WTC11 (cell line): Measurements from ENCODE around the gene OSBP2. TPM values are rescaled to one million over a fixed set of nuclear protein-coding genes. Genes with fewer than 3 reads are reported as not detected.
A peak's percentile ranks its signal among the peaks of the same experiment; 100 is the strongest.

Experiments
- ATAC-seq: fragments of 200-7000 bp; cut with Tn5 transposase; 2 replicates; pipeline ENCODE4 v1.10.0; 2021; ENCODE audit warnings: mild to moderate bottlenecking, moderate library complexity
- CTCF ChIA-PET: fragments of 300-600 bp; sonication (Branson Sonifier 250); formaldehyde crosslinking; loops from one replicate; lab custom pipeline; 2021; ENCODE audit warnings: antibody characterized with exemption; lab: Charles Lee
- POLR2A ChIA-PET: fragments of 350-600 bp; sonication (Branson Sonifier 250); formaldehyde crosslinking; loops from one replicate; lab custom pipeline; 2021; ENCODE audit warnings: antibody characterized with exemption; lab: Charles Lee
- DNase-seq: peaks from one replicate; pipeline ENCODE4 v3.0.0; 2021; ENCODE audit warnings: low spot score
- H3K27ac Mint-ChIP-seq: 2 replicates; pipeline ENCODE4 v1.8.0; 2021; ENCODE audit warnings: mixed read lengths
- H3K27me3 Mint-ChIP-seq: 2 replicates; pipeline ENCODE4 v1.8.0; 2021; ENCODE audit warnings: low read depth, mild to moderate bottlenecking, moderate library complexity, mixed read lengths
- H3K36me3 Mint-ChIP-seq: 2 replicates; pipeline ENCODE4 v1.8.0; 2021; ENCODE audit warnings: mixed read lengths
- H3K4me1 Mint-ChIP-seq: 2 replicates; pipeline ENCODE4 v1.8.0; 2022; ENCODE audit warnings: mixed read lengths
- H3K4me3 Mint-ChIP-seq: 2 replicates; pipeline ENCODE4 v1.8.0; 2021; ENCODE audit warnings: mild to moderate bottlenecking, moderate library complexity, mixed read lengths
- H3K9me3 Mint-ChIP-seq: 2 replicates; pipeline ENCODE4 v1.8.0; 2021; ENCODE audit warnings: mixed read lengths
- ATF2 ChIP-seq: sonication (generic); formaldehyde crosslinking; IDR thresholded peaks from 2 replicates; pipeline ENCODE4 v1.8.1; 2022; ENCODE audit warnings: low read depth, missing genetic modification reagents, borderline replicate concordance
- ATF3 ChIP-seq: sonication (generic); formaldehyde crosslinking; conservative IDR thresholded peaks from 2 replicates; pipeline ENCODE4 v1.8.1; 2022; ENCODE audit warnings: mild to moderate bottlenecking, missing genetic modification reagents
- ATF6 ChIP-seq: sonication (generic); formaldehyde crosslinking; IDR thresholded peaks from 2 replicates; pipeline ENCODE4 v1.8.1; 2023; ENCODE audit warnings: mild to moderate bottlenecking, missing genetic modification reagents
- CTCF ChIP-seq: fragments of 200-600 bp; IDR thresholded peaks from 2 replicates; pipeline ENCODE4 v1.8.0; 2022; ENCODE audit warnings: antibody characterized with exemption
- E2F5 ChIP-seq: sonication (generic); formaldehyde crosslinking; IDR thresholded peaks from 2 replicates; pipeline ENCODE4 v1.8.1; 2022; ENCODE audit warnings: mild to moderate bottlenecking, moderate library complexity, missing genetic modification reagents
- ELF4 ChIP-seq: sonication (generic); formaldehyde crosslinking; IDR thresholded peaks from 2 replicates; pipeline ENCODE4 v1.8.1; 2022; ENCODE audit warnings: low read depth, mild to moderate bottlenecking, moderate library complexity, missing genetic modification reagents
- ETV6 ChIP-seq: sonication (generic); formaldehyde crosslinking; IDR thresholded peaks from 2 replicates; pipeline ENCODE4 v1.8.1; 2022; ENCODE audit warnings: mild to moderate bottlenecking, missing genetic modification reagents
- GABPB1 ChIP-seq: sonication (generic); formaldehyde crosslinking; IDR thresholded peaks from 2 replicates; pipeline ENCODE4 v1.8.1; 2023; ENCODE audit warnings: mild to moderate bottlenecking, missing genetic modification reagents
- NFATC4 ChIP-seq: fragments of 250-450 bp; sonication (Bioruptor Pico); IDR thresholded peaks from 2 replicates; pipeline ENCODE4 v1.9.0; 2021; ENCODE audit warnings: mild to moderate bottlenecking
- NFYB ChIP-seq: sonication (generic); formaldehyde crosslinking; conservative IDR thresholded peaks from 2 replicates; pipeline ENCODE4 v1.8.0; 2022; ENCODE audit warnings: low read depth, missing genetic modification reagents
- NR2C2 ChIP-seq: sonication (generic); formaldehyde crosslinking; IDR thresholded peaks from 2 replicates; pipeline ENCODE4 v1.8.0; 2022; ENCODE audit warnings: mild to moderate bottlenecking, missing genetic modification reagents
- SMAD3 ChIP-seq: sonication (generic); formaldehyde crosslinking; IDR thresholded peaks from 2 replicates; pipeline ENCODE4 v1.8.0; 2022; ENCODE audit warnings: missing genetic modification reagents, mild to moderate bottlenecking, borderline replicate concordance
- USF1 ChIP-seq: sonication (generic); formaldehyde crosslinking; IDR thresholded peaks from 2 replicates; pipeline ENCODE4 v1.8.0; 2022; ENCODE audit warnings: mild to moderate bottlenecking, missing genetic modification reagents
- USF2 ChIP-seq: sonication (generic); formaldehyde crosslinking; IDR thresholded peaks from 2 replicates; pipeline ENCODE4 v1.8.1; 2023; ENCODE audit warnings: mild to moderate bottlenecking, missing genetic modification reagents, moderate library complexity
- ZMAT4 ChIP-seq: fragments of 250-450 bp; sonication (Bioruptor Pico); IDR thresholded peaks from 2 replicates; pipeline ENCODE4 v1.9.0; 2021; ENCODE audit warnings: mild to moderate bottlenecking
- ZNF121 ChIP-seq: sonication (generic); formaldehyde crosslinking; IDR thresholded peaks from 2 replicates; pipeline ENCODE4 v1.8.0; 2023; ENCODE audit warnings: missing genetic modification reagents
- ZNF281 ChIP-seq: sonication (generic); formaldehyde crosslinking; IDR thresholded peaks from 2 replicates; pipeline ENCODE4 v1.8.0; 2023; ENCODE audit warnings: mild to moderate bottlenecking, missing genetic modification reagents
- ZNF396 ChIP-seq: fragments of 250-450 bp; sonication (Bioruptor Pico); IDR thresholded peaks from 2 replicates; pipeline ENCODE4 v1.8.0; 2021; ENCODE audit warnings: mild to moderate bottlenecking, moderate library complexity, borderline replicate concordance
- total RNA-seq: library from RNA; stranded (reverse); gene quantifications from 3 replicates; pipeline ENCODE4 v1.2.3, GENCODE V29; 2021

The OSBP2 gene
- total RNA-seq, 1 experiment from 2014 or later = 4.1 TPM

GRCh38 chr22:30754971-30755758 is 60.5 kb downstream of the OSBP2 start:
- Mint-ChIP-seq H3K9me3 (peaks cover 10% of the 10 kb centered on the region), H3K27me3 (no peaks in the 10 kb centered on the region), H3K4me3 (no peak overlapping the region), H3K27ac (no peak overlapping the region), H3K36me3 (peaks cover 13% of the 10 kb centered on the region), H3K4me1 (peaks cover 11% of the 10 kb centered on the region)
- TF ChIP-seq ZNF396 (no peak), ZMAT4 (no peak), ZNF281 (CRISPR knock-in tag) (no peak), ATF3 (CRISPR knock-in tag) (no peak), NR2C2 (CRISPR knock-in tag) (no peak), NFATC4 (CRISPR knock-in tag) (no peak), CTCF (peak; percentile 32; the same call in 1 of the 2 replicates), SMAD3 (CRISPR knock-in tag) (no peak), NFYB (CRISPR knock-in tag) (peak; percentile 30; the same call in 1 of the 2 replicates), USF1 (CRISPR knock-in tag) (no peak), ETV6 (0 out of 2 replicates have a peak, but pooled peaks have one; percentile 26), ELF4 (CRISPR knock-in tag) (no peak), GABPB1 (CRISPR knock-in tag) (no peak), ZNF121 (CRISPR knock-in tag) (no peak), ATF6 (no peak), ATF2 (CRISPR knock-in tag) (no peak), USF2 (CRISPR knock-in tag) (no peak), E2F5 (CRISPR knock-in tag) (no peak)
- DNase-seq (peak; percentile 66), ATAC-seq (peak; percentile 93)
- ChIA-PET CTCF (interaction anchor here (0.6 to 8.6 kb wide), 42 partner anchors 9 to 331 kb away, joined by 3 to 166 read pairs (median 5); partner anchors contain the start of genes DUSP18, PES1, SLC35E4 and TCN2), POLR2A (interaction anchor here (0.6 to 1.3 kb wide), 3 partner anchors 9 to 148 kb away, joined by 3 to 8 read pairs (median 4); partner anchors contain the start of genes SLC35E4 and TCN2)
